ENCODE data around the gene OR52A5.

The OR52A5 gene

GRCh38 chr11:5115339-5115738 lies 22.8 kb downstream of the OR52A5 start:
- no peak for DNase-seq (ENCODE audit: low read depth)

- no peak for DNase-seq (ENCODE audit: low read depth)
Measured at GRCh38 chr11:5107285-5107684, 30.9 kb downstream of the OR52A5 start.

GRCh38 chr11:5103066-5103465 lies 35.1 kb downstream of the OR52A5 start:
- DNase-seq (ENCODE audit: low read depth) = no peak

GRCh38 chr11:5102246-5102645 lies 35.9 kb downstream of the OR52A5 start:
- no peak for DNase-seq (ENCODE audit: low read depth)

- DNase-seq (ENCODE audit: low read depth) = no peak
Measured at GRCh38 chr11:5096011-5096410, 42.1 kb downstream of the OR52A5 start.

- DNase-seq (ENCODE audit: low read depth) = no peak
Measured at GRCh38 chr11:5092821-5093585, 45.2 kb downstream of the OR52A5 start.

GRCh38 chr11:5090668-5091067 lies 47.5 kb downstream of the OR52A5 start:
- no peak for DNase-seq (ENCODE audit: low read depth)

GRCh38 chr11:5088556-5088955 lies 49.6 kb downstream of the OR52A5 start:
- DNase-seq (ENCODE audit: low read depth) = no peak

GRCh38 chr11:5083602-5084001 lies 54.6 kb downstream of the OR52A5 start:
- DNase-seq (ENCODE audit: low read depth) = no peak

GRCh38 chr11:5081405-5081804 lies 56.8 kb downstream of the OR52A5 start:
- no peak for DNase-seq (ENCODE audit: low read depth)

Measured in activated T-helper 1 cell treated with Interleukin-2 at 50 U/mL for 16 hours (primary cell).